Islet of Langerhans (tissue), 1 donor: ENCODE data around the gene CREG1.
"Not testable (repeated sequence)": the region's sequence is repeated elsewhere in the genome, so short reads cannot be mapped to it uniquely, and the experiment has no call there.

ENCODE experiments used
- FAIRE-seq: peaks from one replicate; lab custom pipeline; 2011; peaks lifted over from hg19 to GRCh38; lab: Jason Lieb, UNC

Gene CREG1

DNA sequence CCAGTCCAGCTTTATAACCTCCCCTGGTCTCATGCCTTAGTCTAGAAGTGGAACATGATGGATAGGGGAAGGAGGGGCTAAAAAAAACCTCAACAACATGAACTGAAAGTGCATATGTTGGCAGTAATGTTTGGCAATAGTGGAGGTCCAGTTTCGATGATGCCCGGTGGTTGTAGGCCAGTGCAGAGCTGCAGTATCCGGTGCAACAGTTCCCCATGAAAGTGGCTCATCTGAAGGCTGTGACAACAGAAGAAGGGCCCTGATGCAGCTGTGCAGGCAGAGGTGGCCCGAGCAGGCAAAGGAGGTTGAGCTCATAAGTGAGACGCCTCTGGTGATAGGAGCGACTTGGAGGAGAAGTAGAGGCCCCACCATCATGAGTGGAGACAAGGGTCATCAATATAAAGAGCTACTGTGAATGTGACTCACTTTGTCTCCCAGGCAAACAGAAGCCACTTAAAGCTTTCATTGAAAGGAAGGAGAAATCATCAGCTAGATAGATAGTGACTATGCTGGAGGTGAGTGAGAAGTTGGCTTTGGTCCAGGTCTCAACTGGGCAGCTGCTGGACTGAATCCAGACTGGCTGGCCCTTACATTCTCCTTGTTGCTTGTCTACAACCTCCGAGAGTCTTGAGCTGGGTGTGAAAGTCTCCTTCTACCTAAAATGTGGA is 10.2 kb upstream of the CREG1 start:
- peak; percentile 21 for FAIRE-seq

DNA sequence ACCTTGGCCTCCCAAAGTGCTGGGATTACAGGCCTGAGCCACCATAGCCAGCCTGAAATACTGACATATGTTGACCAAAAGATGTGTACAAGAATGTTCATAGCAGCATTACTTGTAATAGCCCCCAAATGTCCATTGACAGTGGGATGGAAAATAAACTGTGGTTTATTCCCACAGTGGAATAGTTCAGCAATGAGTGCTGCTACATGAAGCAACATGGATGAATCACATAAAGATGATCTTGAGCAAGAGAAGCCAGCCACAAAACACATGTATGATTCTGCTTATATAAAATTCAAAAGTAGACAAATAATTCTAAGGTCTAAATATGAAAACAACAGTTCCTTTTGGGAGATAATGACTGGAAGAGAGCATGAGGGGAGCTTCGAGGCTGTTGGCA is 9.1 kb upstream of the CREG1 start:
- no peak for FAIRE-seq

DNA sequence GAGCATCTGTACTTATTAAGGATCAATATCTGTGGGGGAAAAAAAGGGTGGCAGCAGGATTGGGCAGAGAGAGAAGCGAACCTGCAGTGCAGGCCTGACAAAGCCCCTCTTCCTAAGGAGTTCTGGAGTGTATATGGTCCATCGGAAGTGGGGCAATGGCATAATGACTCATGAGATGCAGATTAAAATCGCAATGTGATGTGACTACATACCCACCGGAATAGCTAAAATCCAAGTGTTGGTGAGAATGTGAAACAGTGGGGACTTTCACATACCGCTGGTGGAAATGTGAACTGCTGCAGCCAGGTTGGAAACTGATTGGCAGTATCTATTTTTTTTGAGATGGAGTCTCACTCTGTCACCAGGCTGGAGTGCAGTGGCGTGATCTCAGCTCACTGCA is 8.2 kb upstream of the CREG1 start:
- FAIRE-seq = no peak

DNA sequence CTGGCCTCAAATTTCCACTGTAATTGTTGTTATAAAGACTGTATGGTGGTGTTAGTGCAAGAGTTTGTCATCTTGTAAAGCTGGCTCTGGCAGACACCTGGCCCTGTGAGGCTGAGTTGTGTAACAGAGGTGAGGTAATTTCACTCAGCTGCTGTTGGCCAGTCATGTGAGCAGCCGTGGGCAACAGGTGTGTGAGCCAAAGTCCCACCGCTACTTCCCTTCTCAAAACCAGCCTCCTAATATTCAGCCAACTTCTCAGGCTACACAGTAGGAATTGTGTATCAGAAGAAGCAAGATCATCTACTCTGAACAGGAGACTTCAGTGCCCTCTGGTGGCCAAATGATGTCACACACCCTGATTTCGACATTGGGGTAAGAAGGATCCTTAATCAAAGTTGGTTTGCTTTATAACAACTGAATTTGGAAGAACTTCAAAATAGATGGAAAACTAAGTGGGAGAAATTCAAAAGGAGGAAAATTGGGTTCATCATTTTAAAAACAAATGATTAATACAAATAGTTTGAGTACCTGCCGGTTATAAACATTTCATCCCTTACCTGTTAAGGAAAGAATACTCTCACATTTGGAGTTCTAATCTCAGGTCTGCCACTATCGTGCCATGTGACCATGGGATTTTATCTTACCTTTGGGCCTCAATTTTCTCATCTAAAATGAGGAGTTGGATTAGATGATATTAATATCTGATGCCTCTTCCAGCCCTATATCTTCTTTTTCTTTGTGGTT is 2.6 kb upstream of the CREG1 start:
- FAIRE-seq = peak; percentile 71

DNA sequence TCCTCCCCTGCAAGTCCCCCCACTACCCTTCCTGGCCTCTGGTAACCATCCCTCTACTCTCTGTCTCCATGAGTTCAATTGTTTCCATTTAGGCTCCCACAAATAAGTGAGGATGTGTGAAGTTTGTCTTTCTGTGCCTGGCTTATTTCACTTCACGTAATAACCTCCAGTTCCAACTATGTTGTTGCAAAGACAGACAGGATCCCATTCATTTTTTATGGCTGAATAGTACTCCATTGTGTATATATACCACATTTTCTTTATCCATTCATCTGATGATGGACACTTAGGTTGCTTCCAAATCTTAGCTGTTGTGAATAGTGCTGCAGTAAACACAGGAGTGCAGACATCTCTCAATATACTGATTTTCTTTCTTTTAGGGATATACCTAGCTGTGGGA is 1.5 kb upstream of the CREG1 start:
- FAIRE-seq = not testable (repeated sequence)

DNA sequence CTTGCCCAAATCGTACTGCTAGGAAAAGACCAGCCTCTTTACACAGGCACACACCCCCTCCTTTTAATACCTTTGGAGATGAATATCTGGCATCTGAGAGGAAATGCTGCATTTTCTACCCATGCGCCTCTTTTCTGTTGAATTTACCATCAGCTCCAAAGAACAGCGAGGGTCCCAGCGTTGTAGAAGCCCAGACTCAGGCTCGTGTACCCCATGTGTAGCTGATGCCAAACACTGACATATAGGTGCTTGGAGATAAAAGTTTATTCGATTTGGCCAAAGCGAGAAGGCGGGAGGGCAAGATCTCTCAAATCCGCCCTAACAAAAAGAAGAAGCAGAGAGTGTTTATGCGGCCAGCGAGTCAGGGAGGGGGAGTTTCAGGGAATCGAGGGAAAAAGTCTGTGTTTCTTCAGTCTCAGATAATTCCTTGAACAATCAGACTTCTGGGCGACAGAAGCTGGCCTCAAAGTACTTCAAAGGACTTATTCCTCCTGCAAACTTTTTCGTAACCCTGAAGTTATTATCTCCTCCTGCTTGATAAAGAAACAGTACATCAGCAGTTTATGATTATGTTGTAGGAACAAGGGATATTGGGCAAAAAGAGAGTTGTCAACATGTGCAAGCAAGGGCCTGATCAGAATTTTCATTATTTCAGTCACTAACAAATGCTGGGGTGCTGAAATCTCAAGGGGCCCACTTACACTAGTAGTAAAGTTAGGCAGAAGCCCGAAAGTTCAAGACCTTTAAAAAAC is 642 bp upstream of the CREG1 start:
- no peak for FAIRE-seq

DNA sequence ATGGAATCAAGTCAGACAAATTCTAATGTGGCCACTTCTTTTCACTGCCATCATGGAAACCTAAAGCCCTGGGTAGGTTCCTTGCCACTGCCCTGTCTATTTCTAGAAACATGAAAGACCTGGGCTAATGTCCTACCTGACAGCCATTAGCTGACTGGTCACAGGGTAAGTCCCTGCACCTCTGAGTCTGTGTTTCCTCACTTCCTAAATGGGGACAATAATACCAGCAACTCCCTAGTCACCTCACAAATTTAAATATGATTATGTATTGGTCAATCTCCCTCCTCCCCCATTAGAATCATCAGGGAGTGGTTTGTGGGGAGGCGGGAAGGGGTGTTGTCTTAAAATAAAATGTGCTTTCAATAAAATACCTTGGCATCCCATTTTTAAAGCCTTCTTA is 2.2 kb downstream of the CREG1 start:
- FAIRE-seq = no peak

DNA sequence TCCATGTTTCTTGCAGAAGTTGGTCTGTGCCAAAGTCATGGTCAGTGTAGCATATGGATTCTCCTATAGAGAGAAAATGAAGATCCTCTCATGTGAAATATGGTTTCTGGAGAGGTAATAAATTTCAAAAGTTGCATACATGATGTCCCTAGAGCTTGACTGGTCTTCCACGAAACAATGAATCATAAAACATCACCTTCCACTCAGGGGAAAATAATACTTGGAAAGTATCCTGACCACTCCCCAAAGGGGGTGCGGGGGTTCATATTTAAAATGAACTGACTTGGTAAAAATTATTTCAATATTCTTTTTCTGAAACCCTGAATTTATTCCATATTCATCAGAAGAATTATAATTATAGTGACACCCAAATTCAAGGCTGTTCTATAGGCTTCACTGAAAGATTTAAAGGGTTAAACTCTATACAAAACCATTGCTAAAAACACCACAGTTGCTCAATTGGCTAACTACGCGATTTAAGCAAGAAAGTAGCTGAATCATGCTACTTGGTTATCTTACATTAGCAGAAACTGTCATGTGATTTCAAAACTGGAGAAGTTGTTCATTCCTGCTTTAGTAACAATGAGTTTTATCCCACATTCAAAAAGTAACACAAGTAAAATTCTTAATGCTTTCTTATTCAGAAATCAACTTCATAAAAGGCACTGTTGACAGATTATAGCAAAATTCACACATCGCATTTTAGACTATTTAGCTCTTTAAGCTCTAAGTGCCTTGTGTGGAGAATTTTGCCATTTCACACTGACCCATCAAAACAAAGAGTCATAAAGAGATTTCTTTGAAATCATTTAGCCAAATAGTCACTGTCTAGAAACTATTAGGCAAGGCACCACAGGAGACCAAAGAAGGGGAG is 5.3 kb downstream of the CREG1 start:
- no peak for FAIRE-seq

DNA sequence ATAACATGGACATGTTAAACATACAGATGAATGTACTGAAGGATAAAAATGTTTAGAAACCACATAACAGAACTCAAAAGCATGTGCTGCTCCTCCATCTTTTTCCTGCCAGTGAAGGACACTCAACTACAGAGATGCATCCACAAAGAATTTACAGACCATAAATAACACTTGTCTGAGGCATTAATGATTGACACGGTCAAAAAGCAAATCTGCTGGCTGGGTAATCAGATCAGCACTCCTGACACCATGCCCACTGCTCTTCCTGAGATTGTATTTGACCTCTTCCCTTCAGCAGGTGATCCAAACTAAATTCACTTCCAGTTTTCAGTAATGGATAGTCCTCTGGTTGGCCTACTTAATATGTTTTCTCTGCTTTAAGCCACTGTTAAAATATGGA is 6.6 kb downstream of the CREG1 start:
- FAIRE-seq = no peak

DNA sequence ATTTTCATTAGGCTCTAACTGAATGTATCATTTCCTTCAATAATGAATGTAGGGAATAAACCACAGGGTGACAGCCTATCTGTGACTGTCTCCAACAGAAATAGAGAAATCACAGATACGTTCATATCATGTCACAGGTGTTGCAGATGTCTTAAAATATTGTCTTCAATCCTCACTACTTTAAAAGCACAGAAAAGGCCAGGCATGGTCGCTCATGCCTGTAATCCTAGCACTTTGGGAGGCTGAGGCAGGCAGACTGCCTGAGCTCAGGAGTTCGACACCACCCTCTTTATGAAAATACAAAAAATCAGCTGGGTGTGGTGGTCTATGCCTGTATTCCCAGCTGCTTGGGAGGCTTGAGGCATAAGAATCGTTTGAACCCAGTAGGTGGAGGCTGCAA is 8.2 kb downstream of the CREG1 start:
- no peak for FAIRE-seq

DNA sequence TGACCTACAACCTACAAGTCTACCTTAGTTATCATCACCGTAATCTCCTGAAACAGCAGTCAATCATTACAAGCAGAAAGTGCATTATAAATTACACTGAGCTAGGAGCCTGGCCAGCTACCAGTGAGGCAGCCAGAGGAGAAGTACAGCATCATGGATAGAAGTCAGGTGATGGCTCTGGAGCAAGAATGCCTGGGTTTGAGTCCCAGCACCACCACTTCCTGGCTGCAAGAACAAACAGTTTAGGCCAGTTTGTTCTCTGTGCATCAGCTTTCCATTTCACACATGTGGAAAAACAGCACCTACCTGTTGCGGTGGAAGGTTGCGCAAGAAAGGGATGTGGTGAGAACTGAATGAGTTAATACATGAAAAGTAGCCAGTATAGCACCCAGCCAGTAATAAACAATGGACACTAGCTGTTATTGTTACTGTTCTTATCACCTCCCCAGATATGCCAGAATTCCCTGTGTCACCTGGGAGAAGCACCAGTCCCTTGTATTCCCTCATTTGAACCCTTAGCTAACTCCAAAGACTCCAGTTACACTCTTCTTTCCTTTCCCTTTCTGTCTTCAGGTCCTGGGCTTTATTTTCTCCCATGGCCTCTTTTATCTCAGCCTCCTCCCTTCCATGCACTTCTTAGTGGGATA is 9.0 kb downstream of the CREG1 start:
- FAIRE-seq = no peak

DNA sequence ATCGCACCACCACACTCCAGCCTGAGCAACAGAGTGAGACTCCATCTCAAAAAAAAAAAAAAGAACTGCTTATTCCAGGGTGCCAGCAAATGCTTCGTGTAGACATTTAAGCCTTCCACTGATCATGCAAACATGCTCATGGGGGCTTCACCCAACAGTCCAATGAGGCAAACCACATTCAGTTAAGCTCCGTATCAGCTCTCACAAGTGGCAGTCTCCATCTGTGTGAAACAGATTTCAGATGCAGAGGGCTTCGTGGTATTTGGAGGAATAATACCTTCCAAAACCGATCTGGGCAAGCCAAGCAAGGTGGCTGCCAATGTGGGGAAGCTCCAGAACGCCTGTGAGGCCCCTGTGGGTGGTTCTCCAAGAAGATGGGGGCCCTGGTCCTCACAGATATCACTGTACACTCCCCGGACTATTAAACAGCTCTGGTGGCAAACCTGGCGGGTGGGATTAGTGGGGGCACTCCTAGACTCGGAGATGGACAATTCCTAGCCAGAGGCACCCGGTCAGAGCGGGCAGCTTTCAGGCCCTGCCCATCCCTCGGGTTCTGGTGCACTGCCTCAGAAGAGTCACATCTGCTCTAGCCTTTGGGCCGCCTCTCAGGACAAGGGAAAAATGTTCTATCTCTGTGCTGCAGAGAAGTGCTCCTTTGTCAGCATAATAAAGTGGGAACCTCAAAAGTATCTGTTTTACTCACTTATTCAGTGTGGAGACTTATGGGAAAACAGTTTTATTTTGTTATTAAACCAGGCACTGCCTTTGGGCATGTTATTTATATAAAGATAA is 10.2 kb downstream of the CREG1 start:
- no peak for FAIRE-seq

DNA sequence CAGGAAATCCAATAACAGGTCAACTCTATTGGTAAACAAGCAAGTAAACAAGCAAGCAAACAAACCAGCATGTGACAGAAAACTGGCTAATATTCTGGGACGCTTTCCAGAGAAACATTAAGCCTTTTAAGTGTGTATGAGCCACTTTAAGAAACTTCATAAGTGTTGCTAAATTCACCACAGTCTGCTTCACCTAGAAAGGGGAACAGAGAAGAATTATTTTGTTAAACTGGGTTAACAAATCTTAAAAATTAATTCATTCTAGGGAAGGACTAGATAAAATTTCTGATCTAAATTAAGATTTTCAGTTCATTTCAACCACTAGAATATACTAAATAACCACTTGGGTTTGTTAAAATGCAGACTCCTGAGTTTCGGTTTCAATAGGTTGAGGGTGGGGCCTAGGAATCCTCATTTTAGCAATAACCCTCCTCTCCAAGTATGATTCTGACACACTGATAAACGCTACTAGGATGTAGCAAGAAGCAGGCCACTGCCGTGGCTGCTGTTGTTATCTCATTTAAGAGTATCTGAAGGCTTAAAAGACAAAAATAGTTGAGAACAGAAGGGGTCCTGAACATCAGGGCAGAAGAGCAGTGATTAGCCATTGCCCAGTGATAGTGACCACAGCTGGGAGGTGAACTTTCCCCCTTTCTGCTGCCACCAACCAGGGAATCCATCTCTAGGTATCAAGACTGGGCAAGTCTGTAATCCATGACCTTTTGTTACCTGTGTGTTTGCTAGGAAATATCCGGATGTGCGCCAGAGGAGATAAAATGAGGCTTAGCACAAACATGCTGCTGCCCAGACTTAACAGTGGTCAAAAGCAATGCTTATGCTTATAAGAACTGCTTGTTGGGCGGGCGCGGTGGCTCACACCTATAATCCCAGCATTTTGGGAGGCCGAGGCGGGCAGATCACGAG is 11.2 kb downstream of the CREG1 start:
- no peak for FAIRE-seq

DNA sequence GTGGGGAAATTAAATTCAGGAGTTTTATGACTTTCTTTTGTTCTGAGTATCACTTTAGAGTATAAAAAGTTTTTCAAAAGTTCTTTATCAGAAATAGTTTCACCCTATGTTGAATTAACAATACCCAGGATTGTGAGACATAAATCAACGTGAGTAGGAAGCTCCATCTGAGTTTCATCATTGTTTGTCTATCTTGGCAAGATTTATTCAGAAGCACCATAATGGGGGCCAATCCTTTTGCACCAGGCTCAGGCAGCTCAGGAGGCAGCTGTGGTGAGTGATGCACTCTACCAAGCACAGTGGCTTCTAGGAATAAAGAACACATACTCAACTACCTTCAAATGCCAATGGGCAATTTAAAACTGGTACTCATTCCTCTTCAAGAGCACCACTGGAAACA is 12.0 kb downstream of the CREG1 start:
- no peak for FAIRE-seq

DNA sequence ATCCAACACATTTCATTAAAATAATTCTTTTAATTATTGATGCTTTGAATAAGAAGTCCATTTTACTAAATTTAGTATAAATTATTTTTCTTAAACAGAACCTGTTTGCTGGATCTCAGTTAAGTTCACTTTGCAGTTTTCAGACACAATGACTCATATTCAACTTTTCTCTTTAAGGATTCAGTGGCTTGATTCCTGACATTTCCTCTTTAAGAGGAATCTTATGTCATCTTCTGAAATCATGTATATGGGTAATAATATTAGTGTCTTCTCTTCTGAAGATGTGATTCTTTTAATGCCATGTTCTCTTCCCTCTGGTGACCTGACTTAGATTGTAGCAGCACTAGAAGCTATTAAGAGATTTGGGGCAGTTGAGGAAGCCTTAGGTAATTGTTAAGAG is 12.6 kb downstream of the CREG1 start:
- no peak for FAIRE-seq

DNA sequence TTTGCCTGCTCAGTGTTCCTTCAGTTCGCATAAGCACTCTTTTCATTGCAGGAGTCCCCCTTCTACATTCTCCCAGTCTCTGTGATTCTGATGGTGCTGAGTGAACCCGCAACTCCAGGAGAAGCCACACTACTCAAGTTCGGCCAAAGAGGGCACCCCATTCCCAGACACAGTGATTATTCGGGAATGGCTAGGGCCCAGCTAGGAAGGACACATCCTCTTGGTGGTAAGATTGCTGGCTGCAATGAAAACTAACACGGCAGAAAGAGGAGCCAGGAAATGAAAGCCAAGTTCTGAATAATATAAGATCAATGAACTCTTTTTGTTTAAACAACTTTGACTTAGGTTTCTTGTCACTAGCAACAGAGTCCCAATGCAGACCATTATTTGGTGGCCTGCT is 14.9 kb downstream of the CREG1 start:
- FAIRE-seq = no peak

DNA sequence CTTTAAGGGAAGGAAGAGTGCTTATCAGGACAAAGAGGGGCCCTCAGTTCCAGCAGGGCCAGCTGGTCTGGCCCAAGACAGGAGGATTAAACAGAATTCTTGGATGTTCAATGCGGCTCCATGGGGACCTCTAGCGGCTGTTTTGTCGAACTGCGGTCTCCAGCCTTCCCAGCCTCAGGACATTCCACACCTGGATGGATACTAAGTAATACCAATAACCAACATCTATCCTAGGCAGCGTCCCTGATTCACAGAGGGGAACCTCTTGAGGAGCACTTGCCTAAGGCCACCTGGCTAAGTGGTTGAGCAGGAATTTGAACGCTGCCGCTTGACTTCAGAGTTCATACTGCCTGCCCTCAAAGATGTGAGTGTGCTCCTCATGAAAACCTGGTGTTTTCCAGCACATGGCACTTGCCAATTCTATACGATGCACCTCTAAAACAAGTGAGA is 19.7 kb downstream of the CREG1 start:
- FAIRE-seq = no peak

DNA sequence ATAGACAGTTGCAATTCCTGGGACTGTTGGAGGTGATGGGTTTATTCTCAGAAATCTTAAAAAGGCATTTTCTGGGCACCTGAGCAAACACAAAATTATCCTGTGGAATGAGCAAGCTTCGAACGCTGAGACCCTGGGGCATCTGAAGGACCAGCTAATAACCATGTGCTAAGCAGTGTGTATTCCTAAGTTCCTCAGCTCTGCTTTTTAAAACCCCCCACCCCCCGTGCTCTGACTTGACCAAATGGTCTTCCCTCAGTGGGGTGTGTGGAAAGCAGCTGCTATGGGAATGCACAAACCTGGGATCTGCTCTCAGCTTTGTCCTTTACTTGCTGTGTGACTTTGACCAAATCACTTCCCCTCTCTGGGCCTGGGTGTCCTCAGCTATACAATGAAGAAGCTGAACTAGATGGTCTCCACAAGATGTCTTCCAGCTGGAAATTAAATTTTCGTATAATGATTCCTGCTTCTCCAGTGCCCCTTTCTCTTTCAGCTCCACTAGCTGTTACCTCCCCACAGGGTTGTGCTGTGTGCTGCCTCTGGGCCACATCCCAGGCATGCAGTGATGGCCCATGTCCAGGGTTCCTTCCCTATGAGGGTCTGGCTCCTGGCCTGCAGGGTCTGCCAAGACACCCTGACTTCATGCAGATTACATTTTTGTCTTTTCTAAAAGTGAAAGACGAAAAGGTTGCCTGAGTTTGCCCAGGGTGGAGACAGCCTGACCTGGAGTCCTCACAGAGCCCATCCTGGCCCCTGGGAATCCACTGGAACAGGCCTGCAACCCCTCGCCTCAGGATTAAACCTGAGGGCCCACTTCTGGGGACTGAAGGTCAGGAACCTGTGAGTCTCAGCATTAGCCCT is 20.4 kb downstream of the CREG1 start:
- no peak for FAIRE-seq

DNA sequence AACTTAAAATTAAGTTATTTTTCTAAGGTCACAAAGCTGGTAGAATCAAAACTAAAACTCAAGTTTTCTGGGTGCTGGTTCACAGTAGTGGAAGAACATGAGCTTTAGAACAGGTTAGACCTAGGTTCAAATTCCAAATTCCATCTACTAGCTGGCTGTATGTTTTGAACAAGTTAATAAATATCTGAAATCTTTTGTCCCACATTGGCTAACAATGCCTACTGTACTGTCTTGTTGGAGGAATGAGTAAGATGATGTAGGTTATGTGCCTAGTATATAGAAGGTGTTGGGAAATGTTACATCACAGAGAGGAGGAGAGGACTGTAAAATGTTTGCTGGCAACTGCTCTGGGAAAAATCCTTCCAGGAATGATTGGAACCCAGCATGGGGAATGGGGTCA is 21.2 kb downstream of the CREG1 start:
- no peak for FAIRE-seq
